SK-N-SH (cell line): ENCODE results near the gene SPIN2A. TPM values are rescaled to one million over a fixed set of nuclear protein-coding genes. Genes with fewer than 3 reads are reported as not detected.
"Not testable (repeated sequence)": the region's sequence is repeated elsewhere in the genome, so short reads cannot be mapped to it uniquely, and the experiment has no call there.

ENCODE experiments used
- CTCF ChIA-PET: fragments of 300-600, 350-600 bp; formaldehyde crosslinking; extraction: SDS; loops from one replicate; lab custom pipeline; 2021; lab: Yijun Ruan, JAX
- POLR2A ChIA-PET: fragments of 350-600 bp; sonication (Branson Sonifier 250); formaldehyde crosslinking; extraction: SDS; loops from one replicate; lab custom pipeline; 2020; ENCODE audit warnings: antibody characterized with exemption, inconsistent platforms; lab: Yijun Ruan, JAX
- DNase-seq: peaks from one replicate; pipeline ENCODE4 v3.0.0; 2012
- H2AFZ ChIP-seq: fragments of 200-600 bp; sonication (generic); 2 replicates; pipeline ENCODE4 v1.8.1; 2016; ENCODE audit warnings: antibody characterized with exemption, mild to moderate bottlenecking, low read depth
- H3F3A ChIP-seq: fragments of 200-600 bp; sonication (generic); replicated peaks from 2 replicates; pipeline ENCODE3; 2016; ENCODE audit warnings: antibody characterized with exemption, mild to moderate bottlenecking; ENCODE audit not compliant: insufficient read depth
- H3K27ac ChIP-seq, 2 experiments: fragments of 200-500 bp in 1 of 2; fragments of 200-600 bp in 1 of 2; sonication (Bioruptor generic) in 1 of 2; sonication (generic), shearing (Covaris generic) in 1 of 2; 2 replicates each; pipeline versions ENCODE4 v1.5.1 to v1.6.1; 2014 to 2016; ENCODE audit warnings: low read depth in 2 of 2, inconsistent platforms in 1 of 2, low read length in 1 of 2, mild to moderate bottlenecking in 1 of 2, mixed read lengths in 1 of 2
- H3K27me3 ChIP-seq: fragments of 200-600 bp; sonication (generic), shearing (Covaris generic); 2 replicates; pipeline ENCODE4 v1.6.1; 2016; ENCODE audit warnings: mixed run types; ENCODE audit not compliant: insufficient read depth
- H3K36me3 ChIP-seq, 2 experiments: fragments of 200-500 bp in 1 of 2; fragments of 200-600 bp in 1 of 2; sonication (Bioruptor generic) in 1 of 2; sonication (generic) in 1 of 2; replicated peaks in 1 of 2; 2 replicates each; pipeline versions ENCODE3 to v1.5.1; 2014 to 2016; ENCODE audit warnings: low read length in 1 of 2, mild to moderate bottlenecking in 1 of 2; ENCODE audit not compliant: insufficient read depth in 2 of 2, control insufficient read depth in 1 of 2
- H3K4me1 ChIP-seq, 2 experiments: fragments of 200-500 bp in 1 of 2; fragments of 200-600 bp in 1 of 2; sonication (Bioruptor generic) in 1 of 2; sonication (generic), shearing (Covaris generic) in 1 of 2; 2 replicates each; pipeline versions ENCODE4 v1.5.1 to v1.6.1; 2014 to 2016; ENCODE audit warnings: low read depth in 1 of 2, low read length in 1 of 2, mixed run types in 1 of 2; ENCODE audit not compliant: insufficient read depth in 2 of 2, control insufficient read depth in 1 of 2
- H3K4me2 ChIP-seq: fragments of 200-600 bp; sonication (generic), shearing (Covaris generic); 2 replicates; pipeline ENCODE4 v1.6.1; 2017; ENCODE audit warnings: mixed run types
- H3K4me3 ChIP-seq, 2 experiments: fragments of 200-500 bp in 1 of 2; fragments of 200-600 bp in 1 of 2; sonication (Bioruptor generic) in 1 of 2; sonication (generic), shearing (Covaris generic) in 1 of 2; 2 replicates each; pipeline versions ENCODE4 v1.5.1 to v1.8.1; 2014 to 2016; ENCODE audit warnings: low read depth in 2 of 2, inconsistent platforms in 1 of 2, low read length in 1 of 2, mild to moderate bottlenecking in 1 of 2, mixed read lengths in 1 of 2, moderate library complexity in 1 of 2
- H3K79me2 ChIP-seq: fragments of 200-600 bp; sonication (generic); 2 replicates; pipeline ENCODE4 v1.8.1; 2017; ENCODE audit warnings: mild to moderate bottlenecking; ENCODE audit not compliant: insufficient read depth
- H3K9ac ChIP-seq: fragments of 200-600 bp; sonication (generic); 2 replicates; pipeline ENCODE4 v1.6.1; 2017; ENCODE audit warnings: mixed run types
- H3K9me2 ChIP-seq: fragments of 200-600 bp; sonication (generic); 2 replicates; pipeline ENCODE4 v1.6.1; 2017; ENCODE audit warnings: mixed run types
- H3K9me3 ChIP-seq: fragments of 200-600 bp; sonication (generic); 2 replicates; pipeline ENCODE4 v1.6.1; 2017; ENCODE audit warnings: mixed run types, mild to moderate bottlenecking, moderate library complexity
- H4K20me1 ChIP-seq: fragments of 200-600 bp; sonication (generic); 2 replicates; pipeline ENCODE4 v1.6.1; 2017; ENCODE audit warnings: mild to moderate bottlenecking, mixed run types; ENCODE audit not compliant: insufficient read depth
- CHD2 ChIP-seq: fragments of 150-350 bp; IDR thresholded peaks from 2 replicates; pipeline ENCODE4 v1.6.1; 2018; ENCODE audit warnings: low read length; ENCODE audit not compliant: partially characterized antibody
- EP300 ChIP-seq, 2 experiments: IDR thresholded peaks; 2 replicates each; pipeline versions ENCODE4 v1.4.0 to v1.6.1; 2012; ENCODE audit warnings: borderline replicate concordance in 1 of 2, low read depth in 1 of 2, low read length in 1 of 2
- EZH2phosphoT487 ChIP-seq: fragments of 200-600 bp; sonication (generic); IDR thresholded peaks from 2 replicates; pipeline ENCODE4 v1.6.1; 2017; ENCODE audit warnings: low read depth, mixed run types, mild to moderate bottlenecking, antibody characterized with exemption, moderate library complexity, borderline replicate concordance
- GABPA ChIP-seq: IDR thresholded peaks from 2 replicates; pipeline ENCODE4 v1.4.0; 2012; ENCODE audit warnings: low read depth, mild to moderate bottlenecking
- MEF2A ChIP-seq: IDR thresholded peaks from 2 replicates; pipeline ENCODE4 v1.4.0; 2012; ENCODE audit warnings: low read depth, borderline replicate concordance
- POLR2AphosphoS5 ChIP-seq: IDR thresholded peaks from 2 replicates; pipeline ENCODE4 v1.6.1; 2012; ENCODE audit warnings: low read depth, low read length
- RAD21 ChIP-seq: IDR thresholded peaks from 2 replicates; pipeline ENCODE4 v1.6.1; 2012; ENCODE audit warnings: mild to moderate bottlenecking, low read length
- YY1 ChIP-seq: IDR thresholded peaks from 2 replicates; pipeline ENCODE4 v1.4.0; 2012; ENCODE audit warnings: low read depth, mild to moderate bottlenecking
- WGBS: methylation state at CpG from one replicate; pipeline ENCODE4 v1.1.6; 2017; ENCODE audit warnings: low lambda C conversion rate; 5-methylcytosine and 5-hydroxymethylcytosine counted together
- polyA plus RNA-seq, 3 experiments: library from polyadenylated mRNA; depleted of rRNA; stranded (reverse); fragments of >200 nt; gene quantifications; 2 replicates each; pipeline ENCODE4 v1.2.3, GENCODE V29; 2012
- TF ChIP-seq, protein P1 (sequence below): IDR thresholded peaks from 2 replicates; pipeline ENCODE4 v1.4.0; 2012; ENCODE audit warnings: low read depth, borderline replicate concordance
- TF ChIP-seq, protein P2 (sequence below): IDR thresholded peaks from 2 replicates; pipeline ENCODE4 v1.4.0; 2012; ENCODE audit warnings: low read depth
- TF ChIP-seq, protein P3 (sequence below): fragments of 150-350 bp; IDR thresholded peaks from 2 replicates; pipeline ENCODE4 v1.6.1; 2017; ENCODE audit warnings: antibody characterized with exemption, low read length, low read depth, borderline replicate concordance
- TF ChIP-seq, protein P4 (sequence below): IDR thresholded peaks from 2 replicates; pipeline ENCODE4 v1.4.0; 2012; ENCODE audit warnings: low read depth, borderline replicate concordance
- TF ChIP-seq, protein P5 (sequence below): fragments of 200-600 bp; sonication (generic); IDR thresholded peaks from 2 replicates; pipeline ENCODE4 v1.6.1; 2017; ENCODE audit warnings: antibody characterized with exemption, mild to moderate bottlenecking, moderate library complexity

The SPIN2A gene
- polyA plus RNA-seq, 1 of the 3 experiments (the other 2 are of a cell fraction) = 0.46 TPM

DNA sequence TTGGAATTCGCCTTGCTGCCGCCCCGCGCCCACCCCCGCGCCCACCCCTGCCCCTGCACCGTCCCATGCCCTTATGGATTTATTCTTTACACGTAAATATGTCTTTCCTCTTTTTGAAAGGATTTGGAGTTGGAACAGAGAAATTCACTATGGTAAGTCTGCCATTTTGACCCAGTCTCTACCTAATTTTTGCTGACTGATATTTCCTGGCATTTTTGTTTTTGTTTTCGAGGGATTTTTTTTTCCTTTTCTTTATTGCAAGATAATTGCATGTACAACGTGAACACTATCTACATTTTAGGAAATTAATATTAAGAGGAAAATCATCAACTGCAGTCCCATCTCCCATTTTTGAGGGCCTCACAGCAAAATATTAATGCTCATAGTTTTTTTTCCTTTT lies 15.4 kb downstream of the SPIN2A start (continued):
- TF ChIP-seq, protein P1, sequence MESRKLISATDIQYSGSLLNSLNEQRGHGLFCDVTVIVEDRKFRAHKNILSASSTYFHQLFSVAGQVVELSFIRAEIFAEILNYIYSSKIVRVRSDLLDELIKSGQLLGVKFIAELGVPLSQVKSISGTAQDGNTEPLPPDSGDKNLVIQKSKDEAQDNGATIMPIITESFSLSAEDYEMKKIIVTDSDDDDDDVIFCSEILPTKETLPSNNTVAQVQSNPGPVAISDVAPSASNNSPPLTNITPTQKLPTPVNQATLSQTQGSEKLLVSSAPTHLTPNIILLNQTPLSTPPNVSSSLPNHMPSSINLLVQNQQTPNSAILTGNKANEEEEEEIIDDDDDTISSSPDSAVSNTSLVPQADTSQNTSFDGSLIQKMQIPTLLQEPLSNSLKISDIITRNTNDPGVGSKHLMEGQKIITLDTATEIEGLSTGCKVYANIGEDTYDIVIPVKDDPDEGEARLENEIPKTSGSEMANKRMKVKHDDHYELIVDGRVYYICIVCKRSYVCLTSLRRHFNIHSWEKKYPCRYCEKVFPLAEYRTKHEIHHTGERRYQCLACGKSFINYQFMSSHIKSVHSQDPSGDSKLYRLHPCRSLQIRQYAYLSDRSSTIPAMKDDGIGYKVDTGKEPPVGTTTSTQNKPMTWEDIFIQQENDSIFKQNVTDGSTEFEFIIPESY = no peak
- TF ChIP-seq MEF2A (no peak), POLR2AphosphoS5 (no peak), EZH2phosphoT487 (no peak)

DNA sequence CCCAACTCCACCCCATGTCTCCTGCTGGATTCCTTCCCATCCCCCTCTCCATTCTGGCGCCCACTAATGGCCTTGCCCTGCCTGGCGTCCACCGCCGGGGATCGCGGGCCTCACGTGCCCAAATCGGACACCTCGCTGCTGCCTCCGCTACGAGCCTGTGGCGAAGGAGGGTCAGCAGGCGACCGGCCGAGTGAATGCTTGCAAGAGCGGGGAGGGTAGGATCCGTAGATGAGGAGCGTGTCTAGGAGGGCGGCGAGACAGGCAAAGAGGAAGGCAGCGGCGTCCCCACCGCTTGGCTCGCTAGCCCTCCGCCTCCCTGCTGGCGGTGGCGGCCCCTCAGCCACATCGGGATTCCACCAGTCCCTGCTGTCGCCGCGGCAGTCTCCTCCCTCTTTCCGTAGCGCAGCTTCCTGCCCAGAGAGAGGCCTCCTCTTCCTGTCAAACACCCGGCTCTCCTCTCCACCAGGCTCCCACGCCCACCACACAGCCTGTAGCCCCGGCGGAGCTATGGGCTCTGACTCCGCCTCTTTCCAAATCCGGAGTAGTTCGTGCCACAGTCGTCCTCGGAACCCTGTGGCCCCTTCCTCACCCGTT lies 15.9 kb downstream of the SPIN2A start, which contains the start of gene SPIN2B:
TSS of gene SPIN2B (minus strand) at position 387 of the 594 bp plus-strand sequence.
- Histone ChIP-seq H3K27ac (peak within 1 kb of the TSS; percentile 56 to 77; a peak in 3 of 4 replicates), H2AFZ (peak within 1 kb of the TSS; percentile 81), H3K9me3 (no peaks in the 10 kb centered on the region), H3K79me2 (0 out of 2 replicates have a peak, but pooled peaks cover 6% of the 10 kb centered on the region), H3K4me1 (no peaks in the 10 kb centered on the region), H3F3A (no peaks in the 10 kb centered on the region), H3K36me3 (peaks cover 0 to 5% of the 10 kb centered on the region in 2 experiments), H3K9ac (peak within 1 kb of the TSS; percentile 65; the same call in 1 of the 2 replicates)
- DNase-seq = peak; percentile 87
- WGBS = 7% methylated on average over 39 of the region's 43 CpGs
- TF ChIP-seq, protein P2, sequence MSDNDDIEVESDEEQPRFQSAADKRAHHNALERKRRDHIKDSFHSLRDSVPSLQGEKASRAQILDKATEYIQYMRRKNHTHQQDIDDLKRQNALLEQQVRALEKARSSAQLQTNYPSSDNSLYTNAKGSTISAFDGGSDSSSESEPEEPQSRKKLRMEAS = no peak; the same call in 1 of the 2 replicates
- TF ChIP-seq EP300 (IDR thresholded peaks at IDR 0.05; ENCODE audit: borderline replicate concordance in 1 of 2, low read depth in 1 of 2, low read length in 1 of 2) (no peak), GABPA (peak; percentile 69), CHD2 (no peak), RAD21 (no peak), YY1 (no peak)
- TF ChIP-seq, protein P1 = no peak
- TF ChIP-seq, protein P3, sequence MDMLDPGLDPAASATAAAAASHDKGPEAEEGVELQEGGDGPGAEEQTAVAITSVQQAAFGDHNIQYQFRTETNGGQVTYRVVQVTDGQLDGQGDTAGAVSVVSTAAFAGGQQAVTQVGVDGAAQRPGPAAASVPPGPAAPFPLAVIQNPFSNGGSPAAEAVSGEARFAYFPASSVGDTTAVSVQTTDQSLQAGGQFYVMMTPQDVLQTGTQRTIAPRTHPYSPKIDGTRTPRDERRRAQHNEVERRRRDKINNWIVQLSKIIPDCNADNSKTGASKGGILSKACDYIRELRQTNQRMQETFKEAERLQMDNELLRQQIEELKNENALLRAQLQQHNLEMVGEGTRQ = no peak
- TF ChIP-seq, protein P4, sequence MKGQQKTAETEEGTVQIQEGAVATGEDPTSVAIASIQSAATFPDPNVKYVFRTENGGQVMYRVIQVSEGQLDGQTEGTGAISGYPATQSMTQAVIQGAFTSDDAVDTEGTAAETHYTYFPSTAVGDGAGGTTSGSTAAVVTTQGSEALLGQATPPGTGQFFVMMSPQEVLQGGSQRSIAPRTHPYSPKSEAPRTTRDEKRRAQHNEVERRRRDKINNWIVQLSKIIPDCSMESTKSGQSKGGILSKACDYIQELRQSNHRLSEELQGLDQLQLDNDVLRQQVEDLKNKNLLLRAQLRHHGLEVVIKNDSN = peak; percentile 21; the same call in 1 of the 2 replicates
- TF ChIP-seq, protein P5, sequence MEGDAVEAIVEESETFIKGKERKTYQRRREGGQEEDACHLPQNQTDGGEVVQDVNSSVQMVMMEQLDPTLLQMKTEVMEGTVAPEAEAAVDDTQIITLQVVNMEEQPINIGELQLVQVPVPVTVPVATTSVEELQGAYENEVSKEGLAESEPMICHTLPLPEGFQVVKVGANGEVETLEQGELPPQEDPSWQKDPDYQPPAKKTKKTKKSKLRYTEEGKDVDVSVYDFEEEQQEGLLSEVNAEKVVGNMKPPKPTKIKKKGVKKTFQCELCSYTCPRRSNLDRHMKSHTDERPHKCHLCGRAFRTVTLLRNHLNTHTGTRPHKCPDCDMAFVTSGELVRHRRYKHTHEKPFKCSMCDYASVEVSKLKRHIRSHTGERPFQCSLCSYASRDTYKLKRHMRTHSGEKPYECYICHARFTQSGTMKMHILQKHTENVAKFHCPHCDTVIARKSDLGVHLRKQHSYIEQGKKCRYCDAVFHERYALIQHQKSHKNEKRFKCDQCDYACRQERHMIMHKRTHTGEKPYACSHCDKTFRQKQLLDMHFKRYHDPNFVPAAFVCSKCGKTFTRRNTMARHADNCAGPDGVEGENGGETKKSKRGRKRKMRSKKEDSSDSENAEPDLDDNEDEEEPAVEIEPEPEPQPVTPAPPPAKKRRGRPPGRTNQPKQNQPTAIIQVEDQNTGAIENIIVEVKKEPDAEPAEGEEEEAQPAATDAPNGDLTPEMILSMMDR = peak; percentile 29
- TF ChIP-seq, all 33 proteins: peak for 3
- H3K4me3 ChIP-seq = peak within 1 kb of the TSS; percentile 44 to 66
- H3K4me2 ChIP-seq = peak within 1 kb of the TSS; percentile 63
- no peaks in the 10 kb centered on the region for H4K20me1 ChIP-seq
- ChIA-PET POLR2A (no interaction called here), CTCF (interaction anchor here (0.6 kb wide), 1 partner anchor 251 kb away, joined by 3 read pairs; no protein-coding TSS in a partner anchor)
- H3K27me3 ChIP-seq = no peaks in the 10 kb centered on the region
- H3K9me2 ChIP-seq = no peaks in the 10 kb centered on the region

DNA sequence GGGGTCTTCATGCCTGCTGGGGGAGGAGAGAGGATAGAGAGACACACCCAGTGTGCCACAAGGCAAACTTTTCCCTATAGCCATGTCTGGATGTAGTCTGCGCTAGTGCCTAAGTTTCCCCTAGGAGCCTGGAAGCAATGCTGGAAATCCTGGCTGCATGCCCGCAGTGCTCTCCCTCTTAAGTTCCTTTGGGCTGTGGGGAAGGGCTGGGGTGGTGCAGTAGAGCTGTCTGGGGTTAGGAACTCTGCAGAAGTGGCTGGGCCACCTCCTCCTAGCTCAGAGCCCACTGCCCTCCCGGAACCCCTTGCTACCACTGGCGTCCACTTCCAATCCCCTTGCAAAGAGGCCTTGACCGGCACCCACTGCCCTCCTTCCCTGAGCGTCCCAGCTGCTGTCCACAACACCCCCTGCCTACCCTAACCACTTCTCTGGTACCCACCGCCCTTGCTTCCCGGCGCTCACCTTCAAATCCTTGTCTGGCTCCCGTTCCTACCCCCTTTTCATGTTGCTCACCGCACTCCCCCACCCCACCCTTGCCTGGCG lies 16.5 kb downstream of the SPIN2A start:
- H4K20me1 ChIP-seq, H3K9me3 ChIP-seq, H3K36me3 ChIP-seq, CTCF ChIA-PET, H3K27me3 ChIP-seq, POLR2A ChIA-PET, H3F3A ChIP-seq, H3K4me1 ChIP-seq, H3K9me2 ChIP-seq, H2AFZ ChIP-seq, H3K79me2 ChIP-seq: not testable (repeated sequence)
- Histone ChIP-seq H3K27ac (peak overlapping the region; percentile 24 to 56; a peak in 3 of 4 replicates), H3K9ac (peak overlapping the region; percentile 65; the same call in 1 of the 2 replicates), H3K4me3 (peak overlapping the region; percentile 44 to 66), H3K4me2 (peak overlapping the region; percentile 63; the same call in 1 of the 2 replicates)
- 7% methylated on average over 10 of the region's 12 CpGs for WGBS
- peak; percentile 33 for DNase-seq
